Iris pigment epithelial cell (primary cell): ENCODE measurements around the gene JAG1.

Experiments
- DNase-seq: peaks from one replicate; pipeline ENCODE4 v3.0.0-alpha.2; 2011; ENCODE audit warnings: low read depth

JAG1 gene

GRCh38 chr20:10652660-10653261, 21.0 kb downstream of the JAG1 start:
- no peak for DNase-seq

- DNase-seq, result no peak
Measured at GRCh38 chr20:10652185-10652584, 21.6 kb downstream of the JAG1 start.

DNA sequence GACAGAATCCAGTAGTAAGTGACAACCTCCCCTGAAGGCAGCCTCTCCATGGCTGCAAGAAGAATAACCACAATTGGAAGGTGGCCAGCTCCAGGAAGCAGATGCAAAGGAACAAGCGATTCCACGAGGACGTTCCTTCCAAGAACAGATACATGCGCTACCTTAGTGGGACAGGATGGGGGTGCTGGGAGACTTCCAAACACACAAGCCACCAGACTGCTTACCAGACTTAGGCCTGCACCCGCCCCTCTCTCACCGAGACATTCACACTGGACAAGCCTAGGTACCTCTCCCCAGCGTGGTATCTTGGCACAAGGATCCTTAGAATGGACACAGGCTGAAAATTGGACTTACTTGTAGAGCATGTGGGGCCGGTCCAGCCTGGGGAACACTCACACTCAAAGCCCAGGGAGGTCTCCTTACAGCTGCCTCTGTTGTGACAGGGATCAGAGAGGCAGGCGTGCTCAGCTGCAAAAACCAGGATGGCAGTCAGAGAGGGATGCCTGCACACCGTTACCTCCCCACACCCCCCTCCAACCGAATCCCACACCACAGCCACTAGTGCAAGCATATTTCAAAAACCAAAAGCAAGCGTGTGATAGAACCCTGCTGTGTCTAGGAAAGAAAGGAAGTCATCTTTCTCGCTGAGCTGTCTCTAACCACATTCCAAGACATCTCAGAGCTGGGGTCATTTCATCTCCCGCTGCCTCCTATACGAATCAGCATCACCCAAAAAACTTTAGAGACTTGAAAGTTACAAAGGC, 22.4 kb downstream of the JAG1 start:
- DNase-seq, result peak; percentile 62

- DNase-seq, result peak; percentile 76
Measured at GRCh38 chr20:10649797-10650160, 24.0 kb downstream of the JAG1 start.

GRCh38 chr20:10649080-10649796, 24.6 kb downstream of the JAG1 start:
- DNase-seq, result no peak

DNA sequence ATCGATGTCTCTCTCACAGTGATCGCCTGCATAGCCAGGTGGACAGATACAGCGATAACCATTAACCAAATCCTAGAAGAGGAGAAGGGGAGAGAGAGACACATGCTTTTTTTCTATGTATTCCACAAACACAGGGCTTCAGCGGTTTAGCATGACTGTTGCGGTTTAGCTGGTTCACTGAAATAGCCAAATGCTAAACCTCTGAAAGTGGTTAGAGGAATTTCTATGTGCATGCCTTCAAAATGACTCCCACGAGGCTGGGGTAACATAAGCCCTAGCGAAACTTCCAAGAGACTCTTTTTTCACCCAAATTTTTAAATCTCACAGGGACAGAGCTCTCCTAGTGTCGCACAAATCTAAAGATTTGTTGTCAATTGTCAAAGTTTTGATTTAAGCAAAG, 25.1 kb downstream of the JAG1 start:
- peak; percentile 91 for DNase-seq

GRCh38 chr20:10647909-10648308, 25.9 kb downstream of the JAG1 start:
- no peak for DNase-seq

- peak; percentile 59 for DNase-seq
Measured at GRCh38 chr20:10647471-10647870, 26.3 kb downstream of the JAG1 start.

DNA sequence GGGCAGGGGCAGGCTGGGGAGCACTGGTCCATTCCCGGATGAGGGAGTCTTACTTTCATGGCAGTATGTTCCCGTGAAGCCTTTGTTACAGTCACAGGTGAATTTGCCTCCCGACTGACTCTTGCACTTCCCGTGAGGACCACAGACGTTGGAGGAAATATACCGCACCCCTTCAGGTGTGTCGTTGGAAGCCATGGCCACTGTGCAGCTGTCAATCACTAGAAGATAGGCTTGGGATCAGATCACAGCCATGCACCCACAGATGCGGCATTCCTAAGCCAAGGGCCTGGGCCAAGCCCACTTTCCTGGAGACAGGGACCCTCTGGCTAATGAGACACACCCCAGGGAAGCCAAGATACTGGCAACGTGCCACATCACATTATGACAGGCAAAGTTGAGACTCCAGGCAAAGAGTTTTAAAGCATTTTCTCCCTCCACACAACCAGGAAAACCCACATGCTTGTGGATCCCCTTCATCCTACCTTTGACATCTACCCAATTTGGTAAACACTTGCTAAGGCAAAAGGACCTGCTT, 26.8 kb downstream of the JAG1 start:
- no peak for DNase-seq

GRCh38 chr20:10646006-10646405, 27.8 kb downstream of the JAG1 start:
- no peak for DNase-seq

GRCh38 chr20:10645205-10645570, 28.6 kb downstream of the JAG1 start:
- no peak for DNase-seq

DNA sequence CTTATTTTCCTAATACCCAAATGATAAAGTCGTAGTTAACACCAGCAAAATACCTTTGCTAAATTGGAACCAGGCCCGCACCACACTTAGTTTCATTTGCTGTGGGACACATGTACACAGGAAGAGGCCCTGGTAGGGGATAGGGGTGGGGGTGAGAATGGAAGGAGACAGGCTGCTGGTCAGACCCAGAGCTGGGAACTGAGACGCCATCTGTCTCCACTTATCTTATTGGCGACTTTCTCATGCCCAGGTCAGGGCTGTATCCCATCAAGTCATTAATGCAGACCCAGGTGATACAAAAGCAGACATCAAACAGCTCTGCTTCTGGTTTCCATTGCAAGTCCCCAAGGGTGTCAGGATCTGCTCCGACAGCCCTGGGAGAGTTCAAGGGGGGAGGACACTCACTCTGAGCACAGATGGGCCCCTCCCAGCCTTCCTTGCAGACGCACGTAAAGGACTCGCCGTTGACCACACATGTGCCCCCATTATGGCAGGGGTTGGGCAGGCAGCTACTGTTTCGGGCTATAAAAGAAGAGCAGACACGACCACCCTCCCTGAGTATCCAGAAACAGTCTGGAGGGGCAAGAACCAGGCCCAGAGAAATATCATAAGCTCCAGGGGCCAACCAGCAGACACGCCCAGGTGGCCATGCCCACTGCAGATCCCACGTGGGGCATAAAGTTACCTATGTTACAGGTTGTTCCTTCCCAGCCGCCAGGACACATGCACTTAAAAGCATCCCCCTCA, 29.2 kb downstream of the JAG1 start:
- no peak for DNase-seq

DNA sequence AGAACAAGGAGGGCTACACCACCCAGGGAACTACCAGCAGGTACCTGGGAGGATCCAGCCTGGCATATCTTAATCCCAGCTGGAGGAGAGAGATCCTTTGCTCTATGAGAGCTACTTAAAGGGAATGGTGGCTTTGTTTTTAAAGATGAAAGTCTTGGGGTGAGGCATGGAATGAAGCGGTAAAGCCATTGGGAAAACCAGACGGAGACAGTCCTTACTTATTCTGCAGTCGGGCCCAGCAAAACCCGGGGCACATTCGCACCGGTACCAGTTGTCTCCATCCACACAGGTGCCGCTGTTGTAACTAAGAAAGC, 30.3 kb downstream of the JAG1 start:
- no peak for DNase-seq

- DNase-seq, result no peak
Measured at GRCh38 chr20:10642856-10643559, 30.8 kb downstream of the JAG1 start.

- no peak for DNase-seq
Measured at GRCh38 chr20:10641893-10642292, 31.9 kb downstream of the JAG1 start.

DNA sequence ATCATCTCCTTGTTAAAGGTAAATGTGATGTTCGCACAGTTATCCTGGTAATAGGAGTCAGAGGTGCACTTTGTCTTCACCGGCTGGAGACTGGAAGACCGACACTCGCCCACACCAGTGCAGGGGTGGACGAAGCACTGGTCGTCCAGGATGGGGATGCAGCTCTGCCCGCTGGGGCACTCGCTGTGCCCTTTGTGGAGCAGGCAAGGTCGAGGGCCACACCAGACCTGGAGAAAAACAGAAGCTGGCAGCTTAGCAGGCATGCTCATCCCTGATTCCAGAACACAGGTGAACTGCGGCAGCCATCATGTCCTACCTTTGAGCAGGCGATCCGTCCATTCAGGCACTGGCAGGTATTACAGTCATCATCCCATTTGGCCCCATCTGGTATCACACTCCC, 32.3 kb downstream of the JAG1 start:
- no peak for DNase-seq

- no peak for DNase-seq
Measured at GRCh38 chr20:10640897-10641296, 32.9 kb downstream of the JAG1 start.

DNA sequence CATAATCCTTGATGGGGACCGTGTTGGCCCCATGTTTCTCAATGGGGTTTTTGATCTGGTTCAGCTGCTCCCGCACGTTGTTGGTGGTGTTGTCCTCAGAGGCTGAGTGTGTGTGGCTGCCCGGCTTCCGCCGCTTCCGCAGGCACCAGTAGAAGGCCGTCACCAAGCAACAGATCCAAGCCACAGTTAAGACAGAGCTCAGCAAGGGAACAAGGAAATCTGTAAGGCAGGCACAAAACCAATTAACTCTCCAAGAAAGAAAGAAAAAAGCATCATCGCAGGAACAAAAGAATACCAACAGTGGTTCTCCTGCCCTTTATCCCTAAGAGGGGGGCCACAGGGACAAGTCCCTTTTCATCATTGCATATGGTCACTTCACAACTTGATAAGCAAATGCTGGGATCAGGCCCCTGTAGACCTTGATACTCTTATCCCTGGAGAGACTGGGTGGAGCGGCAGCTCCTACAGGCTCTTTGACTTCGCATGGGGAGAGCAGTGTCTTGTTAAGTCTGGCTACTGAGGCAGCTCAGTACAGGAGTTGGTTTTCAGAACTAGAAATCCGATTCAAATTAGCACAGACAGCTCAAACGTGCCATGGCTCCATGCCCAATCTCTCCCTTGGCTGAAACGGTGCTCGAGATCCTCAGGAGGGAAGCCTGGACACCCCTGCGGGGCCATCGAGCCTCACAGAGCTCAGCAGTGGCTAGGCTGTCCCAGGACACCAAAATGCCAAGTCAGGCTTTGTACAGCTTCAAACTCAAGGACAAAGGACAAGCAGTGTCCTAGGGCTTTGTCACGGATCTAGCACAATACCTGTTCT, 33.9 kb downstream of the JAG1 start:
- DNase-seq, result no peak

- no peak for DNase-seq
Measured at GRCh38 chr20:10639077-10639736, 34.6 kb downstream of the JAG1 start.

DNA sequence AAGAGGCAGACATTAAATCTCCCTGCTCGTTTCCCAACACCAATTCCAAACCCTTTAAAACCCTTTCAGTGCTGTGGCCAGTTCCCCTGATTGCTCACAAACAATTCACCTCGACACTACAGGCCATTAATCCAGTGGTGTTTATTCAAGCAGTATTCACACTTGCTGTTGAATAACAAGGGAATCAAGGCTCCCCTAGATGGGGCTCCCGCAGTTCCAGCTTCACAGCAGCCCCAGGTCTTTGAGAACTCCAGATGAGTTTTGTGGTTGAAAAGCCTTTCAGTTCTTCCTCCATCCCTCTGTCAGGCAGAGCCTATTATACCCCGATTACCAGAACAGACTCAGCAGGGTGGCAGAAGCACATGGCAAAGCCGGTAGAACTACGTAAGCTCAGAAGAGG, 36.2 kb downstream of the JAG1 start:
- no peak for DNase-seq
